GM23338 (cell line): ENCODE measurements around the gene ABHD15. TPM values are rescaled to one million over a fixed set of nuclear protein-coding genes. Genes with fewer than 3 reads are reported as not detected.

Source experiments
- ATAC-seq: fragments of 200-7000 bp; cut with Tn5 transposase; 3 replicates; pipeline ENCODE4 v1.9.1; 2020
- DNase-seq: peaks from one replicate; pipeline ENCODE4 v3.0.0-alpha.2; 2015; ENCODE audit warnings: low spot score
- H2AFZ ChIP-seq: fragments of 200-600 bp; sonication (generic); 2 replicates; pipeline ENCODE4 v1.8.0; 2016; ENCODE audit warnings: antibody characterized with exemption, mild to moderate bottlenecking, moderate library complexity
- H3F3A ChIP-seq: fragments of 200-600 bp; sonication (generic); replicated peaks from 2 replicates; pipeline ENCODE4 v1.8.0; 2017; ENCODE audit warnings: antibody characterized with exemption, mixed run types, low read depth
- H3K27ac ChIP-seq: fragments of 200-600 bp; sonication (generic); 2 replicates; pipeline ENCODE4 v1.6.1; 2016; ENCODE audit warnings: low read depth
- H3K27me3 ChIP-seq: fragments of 200-600 bp; sonication (generic); 2 replicates; pipeline ENCODE4 v1.8.0; 2016; ENCODE audit warnings: mild to moderate bottlenecking, mixed run types, moderate library complexity; ENCODE audit not compliant: insufficient read depth
- H3K36me3 ChIP-seq: fragments of 200-600 bp; sonication (generic); 2 replicates; pipeline ENCODE4 v1.8.0; 2016; ENCODE audit warnings: mild to moderate bottlenecking; ENCODE audit not compliant: insufficient read depth
- H3K4me1 ChIP-seq: fragments of 200-600 bp; sonication (generic); 2 replicates; pipeline ENCODE4 v1.8.0; 2016; ENCODE audit warnings: mild to moderate bottlenecking, moderate library complexity; ENCODE audit not compliant: insufficient read depth
- H3K4me2 ChIP-seq: fragments of 200-600 bp; sonication (generic); 2 replicates; pipeline ENCODE4 v1.7.1; 2017; ENCODE audit warnings: mixed run types
- H3K4me3 ChIP-seq: fragments of 200-600 bp; sonication (generic); 2 replicates; pipeline ENCODE4 v1.6.1; 2016; ENCODE audit warnings: mixed run types
- H3K79me2 ChIP-seq: fragments of 200-600 bp; sonication (generic); replicated peaks from 2 replicates; pipeline ENCODE4 v1.8.0; 2017; ENCODE audit warnings: mild to moderate bottlenecking; ENCODE audit not compliant: insufficient read depth
- H3K9me2 ChIP-seq: fragments of 200-600 bp; sonication (generic); 2 replicates; pipeline ENCODE4 v1.8.0; 2017; ENCODE audit not compliant: insufficient read depth
- H4K20me1 ChIP-seq: fragments of 200-600 bp; sonication (generic); replicated peaks from 2 replicates; pipeline ENCODE4 v1.8.0; 2017; ENCODE audit warnings: mild to moderate bottlenecking; ENCODE audit not compliant: insufficient read depth
- H3K27ac Mint-ChIP-seq: 2 replicates; pipeline ENCODE4 v1.8.0; 2020; ENCODE audit warnings: inconsistent platforms, mild to moderate bottlenecking, moderate library complexity, mixed read lengths
- H3K27me3 Mint-ChIP-seq: 3 replicates; pipeline ENCODE4 v1.8.0; 2022; ENCODE audit warnings: low read depth, mild to moderate bottlenecking, moderate library complexity, mixed read lengths, inconsistent platforms; ENCODE audit not compliant: insufficient read depth, poor library complexity
- H3K36me3 Mint-ChIP-seq: 3 replicates; pipeline ENCODE4 v1.8.0; 2021; ENCODE audit warnings: low read depth, mild to moderate bottlenecking, inconsistent platforms, moderate library complexity, mixed read lengths
- H3K4me1 Mint-ChIP-seq: 3 replicates; pipeline ENCODE4 v1.8.0; 2020; ENCODE audit warnings: mild to moderate bottlenecking, inconsistent platforms, mixed read lengths
- H3K4me3 Mint-ChIP-seq: 3 replicates; pipeline ENCODE4 v1.8.0; 2021; ENCODE audit warnings: moderate library complexity, mild to moderate bottlenecking, inconsistent platforms, mixed read lengths
- H3K9me3 Mint-ChIP-seq: 3 replicates; pipeline ENCODE4 v1.8.0; 2020; ENCODE audit warnings: moderate library complexity, mild to moderate bottlenecking, inconsistent platforms, mixed read lengths
- CREB1 ChIP-seq: fragments of 250-450 bp; sonication (Bioruptor Pico); IDR thresholded peaks from 2 replicates; pipeline ENCODE4 v1.5.0; 2020; ENCODE audit warnings: low read depth, mild to moderate bottlenecking, moderate library complexity
- EZH2 ChIP-seq: fragments of 200-600 bp; sonication (generic); IDR thresholded peaks from one replicate; pipeline ENCODE4 v1.8.0; 2017; ENCODE audit warnings: antibody characterized with exemption, mild to moderate bottlenecking, low read depth; ENCODE audit not compliant: unreplicated experiment
- JUNB ChIP-seq: IDR thresholded peaks from one replicate; pipeline ENCODE4 v1.6.1; 2016; ENCODE audit warnings: antibody characterized with exemption; ENCODE audit not compliant: unreplicated experiment
- POLR2AphosphoS5 ChIP-seq: IDR thresholded peaks from 2 replicates; pipeline ENCODE4 v1.6.1; 2016; ENCODE audit warnings: antibody characterized with exemption, low read depth
- REST ChIP-seq: IDR thresholded peaks from one replicate; pipeline ENCODE4 v1.6.1; 2018; ENCODE audit warnings: antibody characterized with exemption; ENCODE audit not compliant: unreplicated experiment
- ZNF331 ChIP-seq: fragments of 250-450 bp; sonication (Bioruptor Pico); IDR thresholded peaks from 2 replicates; pipeline ENCODE4 v1.5.0; 2020; ENCODE audit warnings: low read depth, mild to moderate bottlenecking, moderate library complexity
- ZNF462 ChIP-seq: fragments of 250-450 bp; sonication (Bioruptor Pico); IDR thresholded peaks from 2 replicates; pipeline ENCODE4 v1.5.0; 2020; ENCODE audit warnings: mild to moderate bottlenecking, moderate library complexity
- polyA plus RNA-seq: library from polyadenylated mRNA; unstranded; fragments of >200 nt; fragmentation: Nextera tagmentation; extraction: Ambion mirVana; gene quantifications from 2 replicates; pipeline ENCODE4 v1.2.1, GENCODE V29; 2016
- total RNA-seq: library from RNA; depleted of rRNA; stranded (reverse); fragments of >200 nt; shearing (Covaris generic); gene quantifications from 2 replicates; pipeline ENCODE4 v1.2.3, GENCODE V29; 2014
- TF ChIP-seq, protein P1 (sequence below), 2 experiments: fragments of 200-600 bp in 1 of 2; sonication (generic) in 1 of 2; conservative IDR thresholded peaks; 2 replicates each; pipeline versions ENCODE4 v1.5.1 to v1.6.1; 2016 to 2017; ENCODE audit warnings: antibody characterized with exemption in 2 of 2, low read depth in 2 of 2, mild to moderate bottlenecking in 2 of 2, moderate library complexity in 1 of 2

ABHD15 gene
- total and polyA plus RNA-seq, 2 experiments from 2014 or later = 0.27 to 2.5 TPM

DNA sequence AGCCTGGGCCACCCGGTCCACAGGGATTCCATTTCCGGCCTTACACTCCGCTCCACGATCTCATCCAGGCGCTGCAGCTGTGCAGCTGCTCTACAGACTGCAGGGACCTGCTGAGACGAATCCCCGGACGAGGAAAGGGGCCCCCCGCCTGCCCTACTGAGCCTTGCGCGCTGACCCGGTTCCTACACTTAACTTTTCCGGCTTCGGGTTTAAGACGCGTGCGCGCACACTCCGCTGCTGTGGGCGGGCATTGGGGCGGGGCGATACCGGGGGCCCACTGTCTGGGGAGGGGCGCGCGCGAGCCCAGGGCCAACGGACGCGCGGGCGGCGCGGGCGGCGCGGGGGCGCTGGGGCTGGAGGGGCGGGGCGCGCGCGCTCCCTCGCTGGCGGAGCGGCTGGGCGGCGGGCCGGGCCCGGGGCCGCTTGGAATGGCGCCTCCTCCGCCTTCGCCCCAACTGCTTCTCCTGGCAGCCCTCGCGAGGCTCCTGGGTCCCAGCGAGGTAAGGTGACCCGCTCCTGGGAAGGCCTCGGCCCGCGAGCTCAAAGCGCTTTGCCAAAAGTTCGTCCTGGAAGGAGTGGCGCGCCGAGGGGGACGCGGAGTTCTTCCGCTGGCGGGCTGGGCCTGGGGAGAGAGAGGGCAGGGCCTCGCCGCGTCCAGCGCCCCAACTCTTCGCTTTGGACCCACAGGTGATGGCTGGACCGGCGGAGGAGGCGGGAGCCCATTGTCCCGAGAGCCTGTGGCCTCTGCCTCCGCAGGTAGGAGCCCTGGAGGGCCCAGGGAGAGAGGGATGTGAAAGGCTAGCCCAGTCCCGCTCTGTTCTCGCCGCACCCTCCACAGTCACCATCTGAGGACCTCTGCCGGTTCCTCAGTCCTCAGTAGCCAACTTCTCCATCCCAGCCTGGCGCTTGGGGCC lies 1.8 kb upstream of the ABHD15 start, which contains the start of gene TP53I13:
TP53I13 (plus strand) TSS at position 371 of the 914 bp plus-strand sequence; CDS start at position 429, 58 bp downstream.
- TF ChIP-seq, protein P1, sequence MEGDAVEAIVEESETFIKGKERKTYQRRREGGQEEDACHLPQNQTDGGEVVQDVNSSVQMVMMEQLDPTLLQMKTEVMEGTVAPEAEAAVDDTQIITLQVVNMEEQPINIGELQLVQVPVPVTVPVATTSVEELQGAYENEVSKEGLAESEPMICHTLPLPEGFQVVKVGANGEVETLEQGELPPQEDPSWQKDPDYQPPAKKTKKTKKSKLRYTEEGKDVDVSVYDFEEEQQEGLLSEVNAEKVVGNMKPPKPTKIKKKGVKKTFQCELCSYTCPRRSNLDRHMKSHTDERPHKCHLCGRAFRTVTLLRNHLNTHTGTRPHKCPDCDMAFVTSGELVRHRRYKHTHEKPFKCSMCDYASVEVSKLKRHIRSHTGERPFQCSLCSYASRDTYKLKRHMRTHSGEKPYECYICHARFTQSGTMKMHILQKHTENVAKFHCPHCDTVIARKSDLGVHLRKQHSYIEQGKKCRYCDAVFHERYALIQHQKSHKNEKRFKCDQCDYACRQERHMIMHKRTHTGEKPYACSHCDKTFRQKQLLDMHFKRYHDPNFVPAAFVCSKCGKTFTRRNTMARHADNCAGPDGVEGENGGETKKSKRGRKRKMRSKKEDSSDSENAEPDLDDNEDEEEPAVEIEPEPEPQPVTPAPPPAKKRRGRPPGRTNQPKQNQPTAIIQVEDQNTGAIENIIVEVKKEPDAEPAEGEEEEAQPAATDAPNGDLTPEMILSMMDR (conservative IDR thresholded peaks at IDR 0.05; ENCODE audit: low read depth in 2 of 2) = peak in 1 of 2 experiments; percentile 18; a peak in 1 of 4 replicates
- TF ChIP-seq REST = no peak
- no peak for TF ChIP-seq CREB1 (CRISPR knock-in tag)
- TF ChIP-seq ZNF331 = no peak
- no peak for TF ChIP-seq ZNF462 (CRISPR knock-in tag)
- TF ChIP-seq JUNB = no peak
- peak; percentile 78 for TF ChIP-seq POLR2AphosphoS5
- no peak for TF ChIP-seq EZH2
- Histone ChIP-seq H3K4me3 (peak within 1 kb of the TSS; percentile 87), H3K27me3 (peaks cover 58% of the 10 kb centered on the region), H3F3A (peaks cover 23% of the 10 kb centered on the region), H4K20me1 (peaks cover 8% of the 10 kb centered on the region), H3K9me2 (no peaks in the 10 kb centered on the region), H3K4me2 (peak within 1 kb of the TSS; percentile 96), H3K27ac (no peak within 1 kb of the TSS), H3K4me1 (peaks cover 11% of the 10 kb centered on the region), H3K79me2 (no peaks in the 10 kb centered on the region), H2AFZ (peak within 1 kb of the TSS; percentile 97), H3K36me3 (no peaks in the 10 kb centered on the region)
- peaks cover 16% of the 10 kb centered on the region for H3K4me1 Mint-ChIP-seq
- no peaks in the 10 kb centered on the region for H3K9me3 Mint-ChIP-seq
- H3K27me3 Mint-ChIP-seq = peaks cover 56% of the 10 kb centered on the region
- peak within 1 kb of the TSS; percentile 93 for H3K4me3 Mint-ChIP-seq
- H3K36me3 Mint-ChIP-seq = peaks cover 6% of the 10 kb centered on the region; the same call in 1 of the 3 replicates
- ATAC-seq (peak; percentile 14), DNase-seq (peak; percentile 87)
- H3K27ac Mint-ChIP-seq = peak within 1 kb of the TSS; percentile 40; the same call in 1 of the 2 replicates
